Measurements from ENCODE around the gene PSMC4.

- TF ChIP-seq CTCF (IDR thresholded peaks at IDR 0.05) (no peak), POLR2AphosphoS5 (IDR thresholded peaks at IDR 0.05) (no peak)
Measured at GRCh38 chr19:40023969-40024368, 53.0 kb downstream of the PSMC4 start.
